ENCODE results near the gene PHLDA1.

Gene PHLDA1

GRCh38 chr12:76073561-76073960, 42.0 kb upstream of the PHLDA1 start:
- Histone ChIP-seq H3K9ac (ENCODE audit: low read length) (no peak overlapping the region), H3F3A (ENCODE audit: insufficient read depth, low read length) (no peaks in the 10 kb centered on the region), H4K20me1 (ENCODE audit: insufficient read depth, low read length) (0 out of 2 replicates have a peak, but pooled peaks cover 6% of the 10 kb centered on the region), H3K4me1 (ENCODE audit: insufficient read depth, low read length, severe bottlenecking) (peaks cover 3% of the 10 kb centered on the region), H3K27me3 (ENCODE audit: insufficient read depth, low read length) (no peaks in the 10 kb centered on the region), H3K4me3 (ENCODE audit: low read depth, low read length, poor library complexity, severe bottlenecking) (no peak overlapping the region), H3K36me3 (ENCODE audit: insufficient read depth, low read length) (peaks cover 76% of the 10 kb centered on the region), H3K27ac (ENCODE audit: low read depth, low read length, poor library complexity, severe bottlenecking) (no peak overlapping the region), H3K4me2 (ENCODE audit: low read length) (no peak overlapping the region), H3K79me2 (ENCODE audit: insufficient read depth, low read length) (peaks cover 99% of the 10 kb centered on the region), H2AFZ (ENCODE audit: low read length) (no peak overlapping the region), H3K9me3 (ENCODE audit: low read length) (no peaks in the 10 kb centered on the region), H3K9me2 (ENCODE audit: low read depth, low read length) (no peaks in the 10 kb centered on the region)
- TF ChIP-seq CTCF (IDR thresholded peaks at IDR 0.05; ENCODE audit: low read length) = no peak
- TF ChIP-seq EZH2 (IDR thresholded peaks at IDR 0.05; ENCODE audit: borderline replicate concordance, low read length) = no peak

GRCh38 chr12:76072568-76072967, 41.0 kb upstream of the PHLDA1 start:
- H4K20me1 ChIP-seq (ENCODE audit: insufficient read depth, low read length) = 0 out of 2 replicates have a peak, but pooled peaks cover 6% of the 10 kb centered on the region
- no peak overlapping the region for H3K9ac ChIP-seq (ENCODE audit: low read length)

GRCh38 chr12:76069339-76069738, 37.8 kb upstream of the PHLDA1 start:
- H4K20me1 ChIP-seq (ENCODE audit: insufficient read depth, low read length) = no peaks in the 10 kb centered on the region
- no peaks in the 10 kb centered on the region for H3F3A ChIP-seq (ENCODE audit: insufficient read depth, low read length)
- no peak overlapping the region for H3K9ac ChIP-seq (ENCODE audit: low read length)
- no peak overlapping the region for H3K27ac ChIP-seq (ENCODE audit: low read depth, low read length, poor library complexity, severe bottlenecking)
- no peaks in the 10 kb centered on the region for H3K27me3 ChIP-seq (ENCODE audit: insufficient read depth, low read length)
- peaks cover 98% of the 10 kb centered on the region for H3K79me2 ChIP-seq (ENCODE audit: insufficient read depth, low read length)
- H3K4me1 ChIP-seq (ENCODE audit: insufficient read depth, low read length, severe bottlenecking) = no peaks in the 10 kb centered on the region
- peaks cover 99% of the 10 kb centered on the region for H3K36me3 ChIP-seq (ENCODE audit: insufficient read depth, low read length)
- H3K9me3 ChIP-seq (ENCODE audit: low read length) = peaks cover 13% of the 10 kb centered on the region
- no peak overlapping the region for H3K4me2 ChIP-seq (ENCODE audit: low read length)
- no peak overlapping the region for H2AFZ ChIP-seq (ENCODE audit: low read length)
- TF ChIP-seq CTCF (IDR thresholded peaks at IDR 0.05; ENCODE audit: low read length) = no peak
- TF ChIP-seq EZH2 (IDR thresholded peaks at IDR 0.05; ENCODE audit: borderline replicate concordance, low read length) = no peak
- no peak overlapping the region for H3K4me3 ChIP-seq (ENCODE audit: low read depth, low read length, poor library complexity, severe bottlenecking)
- H3K9me2 ChIP-seq (ENCODE audit: low read depth, low read length) = no peaks in the 10 kb centered on the region

More at GRCh38 chr12:76072568-76072967, 41.0 kb upstream of the PHLDA1 start:
- Histone ChIP-seq H2AFZ (ENCODE audit: low read length) (no peak overlapping the region), H3K4me1 (ENCODE audit: insufficient read depth, low read length, severe bottlenecking) (no peaks in the 10 kb centered on the region), H3K27ac (ENCODE audit: low read depth, low read length, poor library complexity, severe bottlenecking) (no peak overlapping the region), H3K4me3 (ENCODE audit: low read depth, low read length, poor library complexity, severe bottlenecking) (no peak overlapping the region), H3K36me3 (ENCODE audit: insufficient read depth, low read length) (peaks cover 82% of the 10 kb centered on the region), H3F3A (ENCODE audit: insufficient read depth, low read length) (no peaks in the 10 kb centered on the region), H3K9me2 (ENCODE audit: low read depth, low read length) (no peaks in the 10 kb centered on the region), H3K27me3 (ENCODE audit: insufficient read depth, low read length) (no peaks in the 10 kb centered on the region), H3K4me2 (ENCODE audit: low read length) (no peak overlapping the region), H3K79me2 (ENCODE audit: insufficient read depth, low read length) (peaks cover 99% of the 10 kb centered on the region), H3K9me3 (ENCODE audit: low read length) (no peaks in the 10 kb centered on the region)
- no peak for TF ChIP-seq EZH2 (IDR thresholded peaks at IDR 0.05; ENCODE audit: borderline replicate concordance, low read length)

GRCh38 chr12:76065917-76066316, 34.3 kb upstream of the PHLDA1 start:
- no peak overlapping the region for H3K4me3 ChIP-seq (ENCODE audit: low read depth, low read length, poor library complexity, severe bottlenecking)
- no peaks in the 10 kb centered on the region for H4K20me1 ChIP-seq (ENCODE audit: insufficient read depth, low read length)
- H3K36me3 ChIP-seq (ENCODE audit: insufficient read depth, low read length) = peaks cover 99% of the 10 kb centered on the region

More at GRCh38 chr12:76065917-76066316, 34.3 kb upstream of the PHLDA1 start:
- Histone ChIP-seq H3K9me3 (ENCODE audit: low read length) (peaks cover 13% of the 10 kb centered on the region), H3K4me2 (ENCODE audit: low read length) (no peak overlapping the region), H3K4me1 (ENCODE audit: insufficient read depth, low read length, severe bottlenecking) (no peaks in the 10 kb centered on the region), H2AFZ (ENCODE audit: low read length) (no peak overlapping the region), H3K27me3 (ENCODE audit: insufficient read depth, low read length) (no peaks in the 10 kb centered on the region), H3K79me2 (ENCODE audit: insufficient read depth, low read length) (peaks cover 91% of the 10 kb centered on the region), H3F3A (ENCODE audit: insufficient read depth, low read length) (no peaks in the 10 kb centered on the region), H3K9me2 (ENCODE audit: low read depth, low read length) (no peaks in the 10 kb centered on the region), H3K9ac (ENCODE audit: low read length) (no peak overlapping the region), H3K27ac (ENCODE audit: low read depth, low read length, poor library complexity, severe bottlenecking) (no peak overlapping the region)
- no peak for TF ChIP-seq EZH2 (IDR thresholded peaks at IDR 0.05; ENCODE audit: borderline replicate concordance, low read length)

Data from OCI-LY1 (cell line).